ENCODE measurements around the gene ZNF678.

Gene ZNF678

GRCh38 chr1:227726318-227726717 is 163.0 kb downstream of the ZNF678 start:
- DNase-seq, result no peak

Measured in COR-L47 (cell line).